CD8-positive, alpha-beta memory T cell (primary cell): Measurements from ENCODE around the gene GABRB1. TPM values are rescaled to one million over a fixed set of nuclear protein-coding genes. Genes with fewer than 3 reads are reported as not detected.

Experiments
- CTCF ChIA-PET: fragments of 350-600 bp; sonication (Branson Sonifier 250); formaldehyde crosslinking; loops from one replicate; lab custom pipeline; 2021; ENCODE audit warnings: antibody characterized with exemption; lab: Charles Lee
- POLR2A ChIA-PET: fragments of 350-600 bp; sonication (Branson Sonifier 250); formaldehyde crosslinking; loops from one replicate; lab custom pipeline; 2021; ENCODE audit warnings: antibody characterized with exemption; lab: Charles Lee
- DNase-seq, 5 donors: peaks; one replicate each; pipeline versions ENCODE4 v3.0.0 to v3.0.0-alpha.2; 2020 to 2022; ENCODE audit warnings: mixed read lengths in 1 of 5
- H3K27ac ChIP-seq: one replicate; pipeline ENCODE4 v1.7.0; 2013; ENCODE audit warnings: low read depth, mild to moderate bottlenecking, low read length, moderate library complexity
- H3K27me3 ChIP-seq: 2 replicates; pipeline ENCODE4 v1.7.0; 2013; ENCODE audit warnings: low read length, mild to moderate bottlenecking; ENCODE audit not compliant: insufficient read depth, poor library complexity, severe bottlenecking
- H3K36me3 ChIP-seq: 2 replicates; pipeline ENCODE4 v1.7.0; 2013; ENCODE audit warnings: mild to moderate bottlenecking, low read length, moderate library complexity; ENCODE audit not compliant: insufficient read depth
- H3K4me1 ChIP-seq: 2 replicates; pipeline ENCODE4 v1.7.0; 2013; ENCODE audit warnings: mild to moderate bottlenecking, low read length, moderate library complexity; ENCODE audit not compliant: insufficient read depth
- H3K4me3 ChIP-seq: 2 replicates; pipeline ENCODE4 v1.7.0; 2013; ENCODE audit warnings: mild to moderate bottlenecking, low read length
- H3K9me3 ChIP-seq: 2 replicates; pipeline ENCODE4 v1.7.0; 2013; ENCODE audit warnings: mild to moderate bottlenecking, low read length
- H3K27ac Mint-ChIP-seq, 8 donors: one replicate each; pipeline ENCODE4 v1.8.0; 2020 to 2021; ENCODE audit warnings: mixed read lengths in 8 of 8, mild to moderate bottlenecking in 6 of 8, inconsistent platforms in 3 of 8, moderate library complexity in 3 of 8
- H3K27me3 Mint-ChIP-seq, 2 donors: one replicate each; pipeline ENCODE4 v1.8.0; 2020 to 2021; ENCODE audit warnings: mixed read lengths in 2 of 2, mild to moderate bottlenecking in 1 of 2, moderate library complexity in 1 of 2
- H3K36me3 Mint-ChIP-seq, 3 donors: one replicate each; pipeline ENCODE4 v1.8.0; 2020 to 2021; ENCODE audit warnings: mixed read lengths in 3 of 3, inconsistent platforms in 1 of 3, mild to moderate bottlenecking in 1 of 3
- H3K4me1 Mint-ChIP-seq, 3 donors: one replicate each; pipeline ENCODE4 v1.8.0; 2020 to 2021; ENCODE audit warnings: mixed read lengths in 3 of 3, inconsistent platforms in 1 of 3, mild to moderate bottlenecking in 1 of 3
- H3K4me3 Mint-ChIP-seq, 7 donors: one replicate each; pipeline ENCODE4 v1.8.0; 2020 to 2021; ENCODE audit warnings: mixed read lengths in 7 of 7, mild to moderate bottlenecking in 6 of 7, moderate library complexity in 4 of 7, inconsistent platforms in 2 of 7
- H3K9me3 Mint-ChIP-seq, 5 donors: one replicate each; pipeline ENCODE4 v1.8.0; 2020 to 2022; ENCODE audit warnings: mixed read lengths in 5 of 5, mild to moderate bottlenecking in 3 of 5, moderate library complexity in 2 of 5, inconsistent platforms in 1 of 5
- polyA plus RNA-seq: library from polyadenylated mRNA; unstranded; fragments of 300-500 nt; fragmentation: Illumina TruSeq; gene quantifications from one replicate; pipeline ENCODE4 v1.2.3, GENCODE V29; 2021
- total RNA-seq, 2 experiments: library from RNA; stranded (reverse); gene quantifications; one replicate each; pipeline ENCODE4 v1.2.3, GENCODE V29; 2021

The GABRB1 gene
- total and polyA plus RNA-seq, 3 experiments from 2014 or later: not detected

DNA sequence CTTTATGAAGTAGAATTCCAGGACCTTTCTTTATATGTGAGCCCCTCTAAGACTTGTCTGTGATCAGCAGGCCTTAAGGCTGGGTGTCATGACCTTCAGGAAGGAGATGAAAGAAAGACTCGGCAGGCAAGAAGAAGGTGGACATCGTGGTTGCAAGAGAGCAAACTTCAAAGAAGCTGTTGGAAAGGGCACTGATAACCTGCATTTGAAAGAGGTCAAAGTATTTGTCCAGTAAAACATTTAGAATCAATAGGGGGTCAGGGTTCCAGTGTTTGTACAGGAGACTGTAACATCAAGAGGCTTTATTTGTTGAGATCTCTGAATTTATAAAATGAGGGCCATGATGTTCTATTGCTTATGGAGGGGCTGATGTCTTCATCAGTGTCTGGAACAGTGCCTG lies 387.9 kb downstream of the GABRB1 start:
- ChIA-PET CTCF (no interaction called here), POLR2A (no interaction called here)
- H3K4me3 ChIP-seq: no peak overlapping the region
- Mint-ChIP-seq H3K9me3 (no peaks in the 10 kb centered on the region), H3K27me3 (peaks cover 3 to 25% of the 10 kb centered on the region in 2 donors), H3K27ac (no peak overlapping the region), H3K36me3 (peaks cover 0 to 4% (median 0%) of the 10 kb centered on the region in 3 donors), H3K4me1 (no peaks in the 10 kb centered on the region), H3K4me3 (no peak overlapping the region)
- H3K4me1 ChIP-seq: no peaks in the 10 kb centered on the region
- H3K36me3 ChIP-seq: no peaks in the 10 kb centered on the region
- no peak for DNase-seq
- H3K9me3 ChIP-seq: no peaks in the 10 kb centered on the region
- H3K27ac ChIP-seq: no peak overlapping the region
- no peaks in the 10 kb centered on the region for H3K27me3 ChIP-seq

DNA sequence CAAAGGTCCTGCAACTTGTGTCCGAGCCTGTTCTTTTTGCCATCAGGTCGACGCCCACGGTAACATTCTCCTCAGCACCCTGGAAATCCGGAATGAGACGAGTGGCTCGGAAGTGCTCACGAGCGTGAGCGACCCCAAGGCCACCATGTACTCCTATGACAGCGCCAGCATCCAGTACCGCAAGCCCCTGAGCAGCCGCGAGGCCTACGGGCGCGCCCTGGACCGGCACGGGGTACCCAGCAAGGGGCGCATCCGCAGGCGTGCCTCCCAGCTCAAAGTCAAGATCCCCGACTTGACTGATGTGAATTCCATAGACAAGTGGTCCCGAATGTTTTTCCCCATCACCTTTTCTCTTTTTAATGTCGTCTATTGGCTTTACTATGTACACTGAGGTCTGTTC lies 394.3 kb downstream of the GABRB1 start:
- no peak overlapping the region for H3K27ac Mint-ChIP-seq
- H3K27me3 Mint-ChIP-seq: peaks cover 5 to 28% of the 10 kb centered on the region in 2 donors
- H3K9me3 Mint-ChIP-seq: no peaks in the 10 kb centered on the region
- Histone ChIP-seq H3K4me3 (no peak overlapping the region), H3K27me3 (no peaks in the 10 kb centered on the region), H3K36me3 (no peaks in the 10 kb centered on the region), H3K4me1 (no peaks in the 10 kb centered on the region), H3K9me3 (no peaks in the 10 kb centered on the region), H3K27ac (no peak overlapping the region)
- ChIA-PET POLR2A (no interaction called here), CTCF (no interaction called here)
- no peaks in the 10 kb centered on the region for H3K36me3 Mint-ChIP-seq
- DNase-seq: no peak
- H3K4me3 Mint-ChIP-seq: no peak overlapping the region
- H3K4me1 Mint-ChIP-seq: no peaks in the 10 kb centered on the region

DNA sequence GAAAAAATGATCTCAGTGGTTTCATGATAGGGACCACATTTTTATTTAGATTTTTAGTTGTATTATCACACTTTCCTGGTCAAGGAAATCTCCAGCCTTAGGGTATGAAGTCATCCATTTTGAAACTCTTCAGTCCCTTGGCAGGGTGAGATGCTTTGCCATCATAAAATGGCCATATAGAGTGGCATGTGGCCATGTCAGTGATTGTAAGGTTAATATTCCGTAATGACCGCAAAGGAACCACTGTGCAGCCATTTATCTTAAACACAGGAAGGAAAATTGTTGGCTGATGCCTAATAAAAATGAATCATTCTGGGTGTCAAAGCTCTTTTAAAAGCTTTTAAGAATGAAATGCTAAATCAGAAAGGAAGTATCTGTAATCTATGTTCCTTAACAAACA lies 396.6 kb downstream of the GABRB1 start:
- Mint-ChIP-seq H3K4me3 (no peak overlapping the region), H3K36me3 (no peaks in the 10 kb centered on the region), H3K27ac (no peak overlapping the region), H3K9me3 (peaks cover 0 to 2% (median 0%) of the 10 kb centered on the region in 5 donors), H3K27me3 (peaks cover 1 to 15% of the 10 kb centered on the region in 2 donors), H3K4me1 (no peaks in the 10 kb centered on the region)
- Histone ChIP-seq H3K4me3 (no peak overlapping the region), H3K27ac (no peak overlapping the region), H3K4me1 (no peaks in the 10 kb centered on the region), H3K9me3 (no peaks in the 10 kb centered on the region), H3K27me3 (no peaks in the 10 kb centered on the region), H3K36me3 (no peaks in the 10 kb centered on the region)
- ChIA-PET POLR2A (no interaction called here), CTCF (no interaction called here)
- no peak for DNase-seq

DNA sequence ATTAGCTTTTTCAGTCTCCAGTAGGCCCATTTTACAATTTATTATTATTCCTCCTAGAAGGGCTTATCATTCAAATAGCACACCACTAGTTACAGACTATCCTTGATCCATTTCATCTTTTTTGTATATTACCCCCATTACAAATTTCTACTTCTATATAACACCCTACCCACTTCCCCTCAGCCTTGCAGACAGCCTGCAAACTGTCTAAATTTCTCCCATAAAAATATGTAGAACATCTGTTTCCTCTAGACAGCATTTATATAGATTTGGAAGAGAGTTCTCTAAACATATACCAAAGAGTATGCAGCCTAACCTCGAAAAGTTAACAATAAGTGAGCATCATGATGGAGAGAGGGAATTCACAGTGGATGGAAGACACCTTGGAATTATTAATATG lies 401.4 kb downstream of the GABRB1 start:
- H3K27me3 Mint-ChIP-seq: no peaks in the 10 kb centered on the region
- H3K36me3 ChIP-seq: no peaks in the 10 kb centered on the region
- no peak overlapping the region for H3K4me3 Mint-ChIP-seq
- no peak overlapping the region for H3K27ac ChIP-seq
- no peaks in the 10 kb centered on the region for H3K27me3 ChIP-seq
- DNase-seq: no peak
- no peak overlapping the region for H3K4me3 ChIP-seq
- H3K9me3 Mint-ChIP-seq: peaks cover 0 to 2% (median 0%) of the 10 kb centered on the region in 5 donors
- no peaks in the 10 kb centered on the region for H3K9me3 ChIP-seq
- POLR2A ChIA-PET: no interaction called here
- no peaks in the 10 kb centered on the region for H3K4me1 Mint-ChIP-seq
- peaks cover 0 to 4% (median 0%) of the 10 kb centered on the region in 3 donors for H3K36me3 Mint-ChIP-seq
- peak overlapping the region in 1 of 8 donors; percentile 37 for H3K27ac Mint-ChIP-seq
- no peaks in the 10 kb centered on the region for H3K4me1 ChIP-seq
- CTCF ChIA-PET: interaction anchor here (0.9 kb wide), 1 partner anchor 31 kb away, joined by 4 read pairs; the partner anchor contains the start of gene COMMD8

DNA sequence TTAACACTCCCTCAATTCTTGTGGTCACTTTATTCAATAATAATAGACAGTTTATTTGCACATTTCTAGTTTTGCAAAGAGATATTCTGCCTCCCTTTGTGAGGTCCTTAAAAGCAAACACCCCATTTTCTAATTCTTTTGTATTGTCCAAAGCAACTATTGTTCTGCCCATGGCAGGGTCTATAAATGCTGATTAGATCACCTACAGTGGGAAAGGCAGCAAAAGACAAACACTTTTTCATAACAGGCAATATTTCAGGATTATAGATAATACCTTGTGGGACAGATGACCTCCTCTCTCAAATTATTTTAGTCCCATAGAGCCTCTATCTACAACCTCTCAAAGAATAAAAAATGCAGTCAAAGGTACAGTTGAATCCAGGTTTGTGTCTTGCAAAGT lies 403.6 kb downstream of the GABRB1 start:
- no peak for DNase-seq
- Histone ChIP-seq H3K36me3 (no peaks in the 10 kb centered on the region), H3K4me3 (no peak overlapping the region), H3K9me3 (no peaks in the 10 kb centered on the region), H3K27ac (no peak overlapping the region), H3K4me1 (no peaks in the 10 kb centered on the region), H3K27me3 (no peaks in the 10 kb centered on the region)
- no peaks in the 10 kb centered on the region for H3K27me3 Mint-ChIP-seq
- no peak overlapping the region for H3K27ac Mint-ChIP-seq
- peaks cover 0 to 2% (median 0%) of the 10 kb centered on the region in 5 donors for H3K9me3 Mint-ChIP-seq
- POLR2A ChIA-PET: no interaction called here
- H3K4me3 Mint-ChIP-seq: no peak overlapping the region
- CTCF ChIA-PET: no interaction called here
- no peaks in the 10 kb centered on the region for H3K4me1 Mint-ChIP-seq
- H3K36me3 Mint-ChIP-seq: peaks cover 0 to 4% (median 0%) of the 10 kb centered on the region in 3 donors

DNA sequence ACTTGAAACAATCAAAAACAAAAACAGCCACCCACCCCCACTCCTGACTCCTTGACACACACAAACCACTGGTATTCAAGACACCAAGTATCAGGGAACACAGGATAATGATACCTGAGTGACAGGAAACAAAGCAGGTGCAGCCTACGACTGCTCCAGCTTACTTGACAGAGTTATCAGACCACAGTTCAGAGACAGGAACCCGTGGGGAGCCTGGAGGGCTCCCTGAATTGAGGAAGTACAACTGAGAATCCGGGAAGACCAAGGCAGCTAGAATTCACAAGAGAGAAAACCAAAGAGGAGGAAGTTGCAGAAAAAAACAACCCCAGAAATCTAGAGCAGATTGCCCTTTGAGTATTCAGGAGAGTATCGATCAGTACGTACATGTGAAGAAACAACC lies 411.6 kb downstream of the GABRB1 start:
- Mint-ChIP-seq H3K4me3 (no peak overlapping the region), H3K9me3 (no peaks in the 10 kb centered on the region), H3K27me3 (no peaks in the 10 kb centered on the region), H3K36me3 (peaks cover 3 to 13% (median 9%) of the 10 kb centered on the region in 3 donors), H3K4me1 (peaks cover 2 to 15% (median 3%) of the 10 kb centered on the region in 3 donors), H3K27ac (no peak overlapping the region)
- Histone ChIP-seq H3K27ac (no peak overlapping the region), H3K27me3 (no peaks in the 10 kb centered on the region), H3K36me3 (no peaks in the 10 kb centered on the region), H3K4me3 (no peak overlapping the region), H3K4me1 (no peaks in the 10 kb centered on the region), H3K9me3 (no peaks in the 10 kb centered on the region)
- ChIA-PET POLR2A (no interaction called here), CTCF (no interaction called here)
- DNase-seq: no peak

DNA sequence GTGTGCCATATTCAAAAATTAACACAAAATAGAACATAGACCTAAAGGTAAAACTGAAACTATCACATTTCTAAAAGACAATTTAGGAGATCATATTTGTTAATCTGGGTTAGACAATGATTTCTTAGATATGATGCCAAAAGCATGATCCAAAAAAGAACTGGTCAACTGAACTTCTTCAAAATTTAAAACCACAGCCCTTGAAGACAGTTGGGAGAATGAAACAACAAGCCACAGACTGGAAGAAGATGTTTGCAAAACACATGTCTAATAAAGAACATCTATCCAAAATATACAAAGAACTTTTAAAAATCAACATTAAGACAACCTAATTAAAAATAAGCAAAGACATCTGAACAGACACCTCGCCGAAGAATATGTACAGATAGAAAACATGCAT lies 412.7 kb downstream of the GABRB1 start:
- no peak for DNase-seq
- Histone ChIP-seq H3K4me3 (no peak overlapping the region), H3K27ac (no peak overlapping the region), H3K4me1 (no peaks in the 10 kb centered on the region), H3K27me3 (no peaks in the 10 kb centered on the region), H3K9me3 (no peaks in the 10 kb centered on the region), H3K36me3 (no peaks in the 10 kb centered on the region)
- no peak overlapping the region for H3K4me3 Mint-ChIP-seq
- CTCF ChIA-PET: no interaction called here
- H3K4me1 Mint-ChIP-seq: peaks cover 2 to 15% (median 3%) of the 10 kb centered on the region in 3 donors
- POLR2A ChIA-PET: no interaction called here
- H3K27ac Mint-ChIP-seq: no peak overlapping the region
- peaks cover 8 to 13% (median 10%) of the 10 kb centered on the region in 3 donors for H3K36me3 Mint-ChIP-seq
- H3K27me3 Mint-ChIP-seq: no peaks in the 10 kb centered on the region
- H3K9me3 Mint-ChIP-seq: no peaks in the 10 kb centered on the region

DNA sequence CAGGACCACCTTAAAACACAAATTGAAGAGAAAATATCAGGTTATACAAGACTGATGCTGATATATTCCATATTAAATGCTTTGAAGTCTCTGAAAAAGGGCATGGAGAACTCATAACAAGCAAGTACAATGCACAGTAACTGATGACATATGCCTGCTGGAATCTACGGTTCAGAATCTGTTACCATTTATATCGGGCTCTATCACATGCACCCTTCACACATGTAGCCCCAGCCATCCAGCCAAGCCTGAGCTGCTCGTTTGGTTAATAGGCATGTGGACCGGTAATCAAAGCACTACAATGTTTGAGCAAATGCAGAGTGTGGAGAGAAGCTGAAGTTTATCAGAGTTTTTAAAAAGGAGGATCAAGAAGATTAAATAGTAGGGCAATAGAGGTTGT lies 420.3 kb downstream of the GABRB1 start:
- H3K4me3 Mint-ChIP-seq: no peak overlapping the region

More for the DNA sequence above, 420.3 kb downstream of the GABRB1 start:
- peaks cover 5 to 59% (median 29%) of the 10 kb centered on the region in 3 donors for H3K36me3 Mint-ChIP-seq
- ChIA-PET CTCF (no interaction called here), POLR2A (no interaction called here)
- H3K27ac Mint-ChIP-seq: peak overlapping the region in 5 of 8 donors; percentile 5 to 54 (median 42)
- no peak overlapping the region for H3K27ac ChIP-seq
- H3K4me1 Mint-ChIP-seq: peaks cover 3 to 8% (median 7%) of the 10 kb centered on the region in 3 donors
- no peaks in the 10 kb centered on the region for H3K9me3 Mint-ChIP-seq
- no peaks in the 10 kb centered on the region for H3K27me3 Mint-ChIP-seq
- H3K4me1 ChIP-seq: no peaks in the 10 kb centered on the region
- H3K36me3 ChIP-seq: peaks cover 7% of the 10 kb centered on the region
- no peak for DNase-seq
- H3K4me3 ChIP-seq: no peak overlapping the region
- H3K9me3 ChIP-seq: no peaks in the 10 kb centered on the region
- H3K27me3 ChIP-seq: no peaks in the 10 kb centered on the region
